Mononuclear cell (primary cell): ENCODE results near the gene TRIM14. TPM values are rescaled to one million over a fixed set of nuclear protein-coding genes. Genes with fewer than 3 reads are reported as not detected.

Source experiments
- H3K27me3 ChIP-seq: 2 replicates; pipeline ENCODE4 v1.6.0; 2011; ENCODE audit warnings: low read length, control low read depth; ENCODE audit not compliant: insufficient read depth
- H3K4me1 ChIP-seq: 2 replicates; pipeline ENCODE4 v1.5.1; 2011; ENCODE audit warnings: mild to moderate bottlenecking, low read length, control low read depth; ENCODE audit not compliant: insufficient read depth
- H3K4me3 ChIP-seq: 2 replicates; pipeline ENCODE4 v1.5.1; 2011; ENCODE audit warnings: mild to moderate bottlenecking, low read length, moderate library complexity
- H3K9me3 ChIP-seq: 2 replicates; pipeline ENCODE4 v1.5.1; 2011; ENCODE audit warnings: low read depth, mild to moderate bottlenecking, control low read depth, low read length
- total RNA-seq: library from RNA; depleted of rRNA; stranded (reverse); fragments of >200 nt; gene quantifications from one replicate; pipeline ENCODE4 v1.2.3, GENCODE V29; 2012

Gene TRIM14, protein sequence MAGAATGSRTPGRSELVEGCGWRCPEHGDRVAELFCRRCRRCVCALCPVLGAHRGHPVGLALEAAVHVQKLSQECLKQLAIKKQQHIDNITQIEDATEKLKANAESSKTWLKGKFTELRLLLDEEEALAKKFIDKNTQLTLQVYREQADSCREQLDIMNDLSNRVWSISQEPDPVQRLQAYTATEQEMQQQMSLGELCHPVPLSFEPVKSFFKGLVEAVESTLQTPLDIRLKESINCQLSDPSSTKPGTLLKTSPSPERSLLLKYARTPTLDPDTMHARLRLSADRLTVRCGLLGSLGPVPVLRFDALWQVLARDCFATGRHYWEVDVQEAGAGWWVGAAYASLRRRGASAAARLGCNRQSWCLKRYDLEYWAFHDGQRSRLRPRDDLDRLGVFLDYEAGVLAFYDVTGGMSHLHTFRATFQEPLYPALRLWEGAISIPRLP
- 16.4 TPM for total RNA-seq

DNA sequence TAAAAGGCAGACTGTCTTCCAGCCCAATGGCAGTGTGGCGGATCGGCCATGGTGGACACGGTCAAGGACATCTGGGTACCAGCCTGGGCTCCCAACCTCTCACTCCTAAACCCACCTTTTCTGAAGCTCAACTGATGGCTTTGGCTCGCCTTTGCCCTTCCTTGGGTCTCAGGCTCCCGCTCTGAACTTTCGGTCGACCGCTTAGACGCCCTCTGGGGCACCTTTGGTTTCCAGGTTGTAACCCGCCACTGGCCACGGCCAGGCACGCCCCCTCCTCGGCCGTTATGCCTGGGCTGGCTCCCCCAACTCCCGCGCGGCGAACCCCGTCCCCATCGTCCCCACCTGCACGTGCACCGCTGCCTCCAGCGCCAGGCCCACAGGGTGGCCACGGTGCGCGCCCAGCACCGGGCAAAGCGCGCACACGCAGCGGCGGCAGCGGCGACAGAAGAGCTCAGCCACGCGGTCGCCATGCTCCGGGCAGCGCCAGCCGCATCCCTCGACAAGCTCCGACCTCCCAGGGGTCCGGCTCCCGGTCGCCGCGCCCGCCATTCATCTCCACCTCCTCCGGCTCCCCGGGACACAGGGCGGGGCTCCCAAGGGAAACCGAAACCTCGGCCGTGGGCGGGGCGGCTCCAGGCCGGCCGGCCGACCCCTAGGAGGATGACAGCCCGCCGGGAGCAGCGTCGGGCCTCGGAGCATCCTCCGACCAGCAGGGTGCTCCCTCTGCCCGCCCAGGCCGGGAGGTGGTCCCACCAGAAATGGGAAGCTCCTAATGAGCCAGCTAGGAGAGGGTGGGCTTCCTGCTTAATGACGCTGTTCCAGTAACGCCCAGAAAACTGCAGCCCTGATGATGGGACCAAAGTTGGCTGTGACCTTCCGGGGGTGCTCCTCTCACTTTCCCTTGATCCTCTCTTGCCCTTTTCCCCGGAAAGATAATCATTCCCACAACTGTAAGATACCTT is at the start of gene TRIM14:
Gene TRIM14, minus strand, starts transcription at position 583 of the 962 bp plus-strand sequence. Its CDS starts 34 bp downstream, at position 549.
- peaks cover 52% of the 10 kb centered on the region for H3K4me1 ChIP-seq
- H3K4me3 ChIP-seq: peak within 1 kb of the TSS; percentile 83

DNA sequence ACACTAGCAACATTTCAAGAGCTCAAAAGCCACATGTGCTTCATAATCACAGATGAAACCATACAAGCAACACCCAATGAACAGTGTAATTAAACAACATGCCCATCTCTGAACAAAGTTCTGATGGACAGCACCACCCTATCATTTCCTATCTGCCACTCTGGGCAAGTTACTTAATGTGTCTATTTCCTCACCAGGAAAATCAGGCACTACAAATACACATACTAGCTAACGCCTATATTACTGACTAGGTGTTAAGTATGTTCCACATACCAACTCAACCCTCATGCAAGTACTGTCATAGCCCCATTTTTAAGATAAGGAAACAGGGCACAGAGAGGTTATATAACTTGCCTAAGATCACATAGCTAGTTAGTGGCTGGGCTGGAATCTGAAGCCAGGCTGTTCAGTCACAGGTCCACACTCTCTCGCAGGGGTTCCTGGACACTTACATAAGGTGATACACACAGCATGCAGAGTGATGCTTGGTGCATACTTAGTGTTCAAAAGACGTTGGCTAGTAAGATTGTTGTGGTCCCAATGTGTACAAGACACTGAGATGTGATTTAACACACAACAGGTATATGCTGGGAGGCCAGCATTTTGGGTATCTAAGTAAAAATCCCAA is 49.2 kb upstream of the TRIM14 start:
- Histone ChIP-seq H3K4me1 (peaks cover 47% of the 10 kb centered on the region), H3K27me3 (no peaks in the 10 kb centered on the region), H3K9me3 (no peaks in the 10 kb centered on the region), H3K4me3 (no peak overlapping the region)

More for the DNA sequence above, at the start of gene TRIM14:
- no peaks in the 10 kb centered on the region for H3K9me3 ChIP-seq
- no peaks in the 10 kb centered on the region for H3K27me3 ChIP-seq

- peaks cover 43% of the 10 kb centered on the region for H3K4me1 ChIP-seq
- no peak overlapping the region for H3K4me3 ChIP-seq
- H3K27me3 ChIP-seq: no peaks in the 10 kb centered on the region
- H3K9me3 ChIP-seq: no peaks in the 10 kb centered on the region
Measured at GRCh38 chr9:98164912-98165311, 45.9 kb upstream of the TRIM14 start.

- Histone ChIP-seq H3K4me3 (no peak overlapping the region), H3K9me3 (no peaks in the 10 kb centered on the region), H3K27me3 (no peaks in the 10 kb centered on the region)
Measured at GRCh38 chr9:98162613-98163012, 43.6 kb upstream of the TRIM14 start.

GRCh38 chr9:98161851-98162250 is 42.8 kb upstream of the TRIM14 start:
- H3K4me1 ChIP-seq: peaks cover 20% of the 10 kb centered on the region
- H3K9me3 ChIP-seq: no peaks in the 10 kb centered on the region
- H3K4me3 ChIP-seq: no peak overlapping the region
- no peaks in the 10 kb centered on the region for H3K27me3 ChIP-seq

More at GRCh38 chr9:98162613-98163012, 43.6 kb upstream of the TRIM14 start:
- H3K4me1 ChIP-seq: peaks cover 26% of the 10 kb centered on the region

DNA sequence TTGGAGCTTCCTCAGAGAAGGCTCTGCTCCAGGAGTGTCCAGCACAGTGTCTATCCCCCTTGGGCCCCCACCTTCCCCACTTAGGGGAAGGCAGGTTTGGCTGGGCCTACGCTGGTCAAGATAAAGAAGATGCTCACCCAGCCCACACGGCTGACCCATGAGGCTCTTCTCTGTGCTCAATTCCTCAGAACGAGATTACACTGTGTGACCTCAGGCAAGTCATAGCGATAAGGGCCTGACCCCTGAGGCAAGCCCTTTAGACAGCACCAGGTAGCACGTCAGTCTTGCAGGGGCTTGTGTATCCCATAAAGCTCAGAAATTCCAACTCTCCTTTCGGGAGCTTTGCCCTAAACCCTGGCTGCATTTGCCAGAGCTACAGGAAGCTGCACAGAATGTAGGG is 40.8 kb upstream of the TRIM14 start:
- Histone ChIP-seq H3K4me3 (no peak overlapping the region), H3K4me1 (peaks cover 5% of the 10 kb centered on the region), H3K9me3 (no peaks in the 10 kb centered on the region), H3K27me3 (no peaks in the 10 kb centered on the region)

GRCh38 chr9:98159301-98159700 is 40.3 kb upstream of the TRIM14 start:
- Histone ChIP-seq H3K4me3 (no peak overlapping the region), H3K4me1 (peaks cover 5% of the 10 kb centered on the region), H3K9me3 (no peaks in the 10 kb centered on the region)

DNA sequence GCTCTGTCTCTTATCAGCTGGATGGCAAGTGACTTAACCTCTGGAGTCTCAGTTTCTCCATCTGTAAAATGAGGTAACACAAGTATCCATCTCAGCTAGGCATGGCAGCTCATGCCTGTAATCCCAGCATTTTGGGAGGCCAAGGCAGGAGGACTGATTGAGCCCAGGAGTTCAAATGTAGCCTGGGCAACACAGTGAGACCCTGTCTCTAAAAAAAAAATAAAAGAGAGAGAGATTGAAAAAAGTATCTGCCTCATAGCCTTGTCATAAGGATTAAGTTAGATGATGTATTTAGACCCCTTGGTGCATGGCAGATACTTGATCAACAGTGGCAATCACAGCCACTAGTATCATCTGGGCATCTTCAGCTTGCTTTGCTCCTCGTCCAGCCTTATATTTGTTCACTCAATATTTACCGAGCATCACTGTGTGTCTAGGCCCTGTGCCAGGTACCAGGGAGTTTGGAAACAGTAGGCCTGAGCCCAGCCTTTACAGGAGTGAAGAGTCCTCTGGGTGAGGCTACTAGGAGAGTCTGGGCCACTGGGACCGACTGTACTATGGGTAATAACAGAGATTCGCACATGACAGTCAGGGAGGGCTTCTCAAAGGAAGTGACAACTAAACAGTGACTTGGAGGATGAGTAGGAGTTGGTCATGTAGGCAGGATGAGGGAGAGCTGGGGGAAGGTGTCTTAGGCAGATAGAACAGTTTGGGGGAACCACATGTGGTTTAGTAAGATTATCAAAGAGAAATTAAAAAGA is 39.2 kb upstream of the TRIM14 start:
- H3K4me3 ChIP-seq: no peak overlapping the region
- H3K4me1 ChIP-seq: peaks cover 5% of the 10 kb centered on the region
- no peaks in the 10 kb centered on the region for H3K27me3 ChIP-seq
- H3K9me3 ChIP-seq: no peaks in the 10 kb centered on the region

More at GRCh38 chr9:98159301-98159700, 40.3 kb upstream of the TRIM14 start:
- H3K27me3 ChIP-seq: no peaks in the 10 kb centered on the region

- Histone ChIP-seq H3K4me3 (no peak overlapping the region), H3K9me3 (no peaks in the 10 kb centered on the region), H3K27me3 (no peaks in the 10 kb centered on the region)
Measured at GRCh38 chr9:98157372-98157771, 38.4 kb upstream of the TRIM14 start.

GRCh38 chr9:98154678-98155077 is 35.7 kb upstream of the TRIM14 start:
- no peak overlapping the region for H3K4me3 ChIP-seq
- H3K27me3 ChIP-seq: no peaks in the 10 kb centered on the region
- H3K9me3 ChIP-seq: no peaks in the 10 kb centered on the region
- H3K4me1 ChIP-seq: peaks cover 9% of the 10 kb centered on the region

More at GRCh38 chr9:98157372-98157771, 38.4 kb upstream of the TRIM14 start:
- peaks cover 5% of the 10 kb centered on the region for H3K4me1 ChIP-seq

DNA sequence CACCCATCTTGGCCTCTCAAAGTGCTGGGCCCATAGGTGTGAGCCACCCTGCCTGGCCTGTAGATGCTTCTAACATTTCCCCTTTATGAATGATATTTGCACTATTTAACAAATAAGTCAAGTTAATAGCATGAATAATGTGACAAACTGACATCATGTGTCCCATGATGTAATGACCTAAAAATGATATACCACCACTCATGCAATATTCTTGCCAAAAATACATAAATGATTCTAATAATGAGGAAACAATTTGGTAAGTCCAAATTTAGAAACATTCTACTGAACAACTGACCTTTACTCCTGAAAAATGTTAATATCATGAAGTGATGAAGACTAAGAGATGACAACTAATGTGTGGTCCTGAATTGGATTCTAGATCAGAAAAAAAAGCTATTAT is 33.5 kb upstream of the TRIM14 start:
- no peaks in the 10 kb centered on the region for H3K9me3 ChIP-seq
- H3K27me3 ChIP-seq: no peaks in the 10 kb centered on the region
- H3K4me1 ChIP-seq: peaks cover 4% of the 10 kb centered on the region
- no peak overlapping the region for H3K4me3 ChIP-seq

DNA sequence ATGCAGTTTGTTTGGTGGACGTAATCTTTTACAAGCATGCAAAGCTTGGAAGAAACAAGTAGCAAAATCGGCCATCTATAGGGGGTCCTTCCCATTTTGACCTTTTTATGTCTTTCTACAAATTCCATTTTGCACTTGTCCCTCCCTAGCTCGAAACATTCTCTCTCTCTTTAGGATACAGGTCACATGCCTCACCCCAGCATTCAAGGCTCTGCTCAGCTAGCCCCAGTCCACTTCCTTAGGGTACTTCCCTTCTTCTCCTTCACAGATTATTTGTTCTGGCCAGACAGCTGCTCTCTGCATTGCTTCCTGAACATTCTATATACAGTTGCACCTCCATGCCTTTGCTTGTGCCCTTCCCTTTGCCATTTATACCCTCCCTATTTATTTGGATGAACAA is 31.7 kb upstream of the TRIM14 start:
- H3K27me3 ChIP-seq: no peaks in the 10 kb centered on the region
- H3K4me1 ChIP-seq: peaks cover 19% of the 10 kb centered on the region
- H3K9me3 ChIP-seq: no peaks in the 10 kb centered on the region
- H3K4me3 ChIP-seq: no peak overlapping the region

GRCh38 chr9:98150164-98150563 is 31.1 kb upstream of the TRIM14 start:
- H3K9me3 ChIP-seq: no peaks in the 10 kb centered on the region
- H3K27me3 ChIP-seq: no peaks in the 10 kb centered on the region
- peaks cover 24% of the 10 kb centered on the region for H3K4me1 ChIP-seq
- H3K4me3 ChIP-seq: no peak overlapping the region

DNA sequence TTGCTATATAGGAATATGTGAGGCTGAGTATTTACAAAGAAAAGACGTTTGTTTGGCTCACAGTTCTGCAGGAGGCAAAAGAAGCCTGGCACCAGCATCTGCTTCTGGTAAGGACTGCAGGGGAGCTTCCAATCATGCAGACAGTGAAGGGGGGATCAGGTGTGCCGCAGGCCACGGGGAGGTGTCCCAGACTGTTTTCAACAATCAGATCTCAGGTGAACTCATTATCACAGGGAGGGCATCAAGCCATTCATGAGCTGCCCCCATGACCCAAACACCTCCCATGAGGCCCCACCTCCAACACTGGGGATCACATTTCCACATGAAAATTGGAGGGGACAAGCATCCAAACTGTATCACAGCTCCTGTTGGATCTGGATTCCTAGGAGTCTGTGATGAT is 30.4 kb upstream of the TRIM14 start:
- Histone ChIP-seq H3K9me3 (no peaks in the 10 kb centered on the region), H3K27me3 (no peaks in the 10 kb centered on the region)

More for the DNA sequence above, 30.4 kb upstream of the TRIM14 start:
- Histone ChIP-seq H3K4me3 (no peak overlapping the region), H3K4me1 (peaks cover 26% of the 10 kb centered on the region)
